C4-2B (cell line): ENCODE results near the gene NTNG2.

ENCODE experiments used
- CTCF ChIP-seq: fragments of 450-650 bp; conservative IDR thresholded peaks from 2 replicates; pipeline ENCODE4 v1.5.1; 2017; ENCODE audit warnings: mild to moderate bottlenecking
- ZFX ChIP-seq: fragments of 450-650 bp; IDR thresholded peaks from 2 replicates; pipeline ENCODE4 v1.6.1; 2017

DNA sequence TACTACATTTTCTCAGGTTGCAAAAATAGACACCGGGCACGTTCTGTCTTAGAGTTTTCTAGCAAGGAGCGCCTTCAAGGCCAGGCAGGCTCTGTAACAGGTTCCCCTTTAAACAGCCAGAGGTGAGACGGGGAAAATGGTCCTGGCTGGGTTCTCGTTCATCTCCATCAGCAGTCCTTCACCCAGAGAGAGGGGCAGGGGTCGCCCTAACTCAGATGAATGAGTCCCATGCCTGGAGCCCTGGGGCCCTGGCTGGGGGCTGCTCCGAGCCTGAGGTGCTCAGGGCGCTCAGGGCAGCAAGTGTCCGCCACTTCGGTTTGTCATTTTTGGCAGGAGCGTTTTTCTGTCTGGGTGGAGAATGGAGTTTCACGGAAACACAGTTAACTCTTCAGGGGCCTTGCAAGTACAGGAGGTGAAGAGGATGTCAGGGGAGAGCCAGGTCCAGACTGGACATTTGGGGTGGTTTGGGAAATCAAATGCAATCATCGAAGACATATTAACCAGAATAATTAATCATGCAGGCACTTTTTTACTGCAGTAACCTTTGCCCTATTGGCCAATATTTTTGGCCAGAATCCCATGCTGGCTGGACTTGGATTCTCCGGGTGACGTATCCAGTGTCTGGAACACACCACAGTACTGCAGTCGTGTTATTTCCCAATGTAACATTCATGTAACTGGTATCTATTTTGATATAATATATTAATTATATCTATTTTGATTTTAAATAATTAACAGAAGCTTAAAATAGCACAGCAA, 2.9 kb downstream of the NTNG2 start:
- TF ChIP-seq CTCF (no peak), ZFX (no peak)
